H9 (cell line): ENCODE measurements around the gene PRELID2. TPM values are rescaled to one million over a fixed set of nuclear protein-coding genes. Genes with fewer than 3 reads are reported as not detected.

ENCODE experiments used
- DNase-seq: peaks from one replicate; pipeline ENCODE4 v3.0.0-alpha.2; 2017
- H2AFZ ChIP-seq: one replicate; pipeline ENCODE4 v1.6.1; 2013; ENCODE audit warnings: mild to moderate bottlenecking, low read length, control low read depth, moderate library complexity
- H2AK5ac ChIP-seq: 2 replicates; pipeline ENCODE4 v1.6.1; 2013; ENCODE audit warnings: low read length, control low read depth, mixed read lengths; ENCODE audit not compliant: insufficient read length
- H2BK120ac ChIP-seq: one replicate; pipeline ENCODE4 v1.6.1; 2013; ENCODE audit warnings: low read depth, mild to moderate bottlenecking, low read length, control low read depth, inconsistent platforms; ENCODE audit not compliant: poor library complexity, severe bottlenecking
- H2BK12ac ChIP-seq: 2 replicates; pipeline ENCODE4 v1.6.1; 2013; ENCODE audit warnings: low read length, control low read depth, mixed read lengths, low read depth; ENCODE audit not compliant: insufficient read length
- H2BK15ac ChIP-seq: 2 replicates; pipeline ENCODE4 v1.6.1; 2013; ENCODE audit warnings: low read depth, low read length, control low read depth
- H2BK20ac ChIP-seq: one replicate; pipeline ENCODE4 v1.6.1; 2013; ENCODE audit warnings: low read depth, mild to moderate bottlenecking, low read length, control low read depth, inconsistent platforms; ENCODE audit not compliant: poor library complexity, severe bottlenecking
- H2BK5ac ChIP-seq: 2 replicates; pipeline ENCODE4 v1.6.1; 2013; ENCODE audit warnings: low read length, control low read depth, mixed read lengths; ENCODE audit not compliant: insufficient read length
- H3K14ac ChIP-seq: 2 replicates; pipeline ENCODE4 v1.6.1; 2013; ENCODE audit warnings: low read length, control low read depth; ENCODE audit not compliant: insufficient read depth
- H3K18ac ChIP-seq: 2 replicates; pipeline ENCODE4 v1.6.1; 2013; ENCODE audit warnings: low read depth, mild to moderate bottlenecking, mixed read lengths, low read length, control low read depth; ENCODE audit not compliant: insufficient read length
- H3K23ac ChIP-seq: 2 replicates; pipeline ENCODE4 v1.6.1; 2013; ENCODE audit warnings: low read length, control low read depth, mixed read lengths, low read depth; ENCODE audit not compliant: insufficient read length
- H3K23me2 ChIP-seq: 2 replicates; pipeline ENCODE4 v1.6.1; 2013; ENCODE audit warnings: low read depth, mild to moderate bottlenecking, mixed read lengths, low read length, control low read depth; ENCODE audit not compliant: insufficient read length, poor library complexity, severe bottlenecking
- H3K27ac ChIP-seq: 2 replicates; pipeline ENCODE4 v1.5.1; 2013; ENCODE audit warnings: low read length, control low read depth, mixed read lengths, low read depth; ENCODE audit not compliant: insufficient read length
- H3K27me3 ChIP-seq: 2 replicates; pipeline ENCODE4 v1.6.1; 2013; ENCODE audit warnings: low read length, control low read depth, inconsistent platforms; ENCODE audit not compliant: insufficient read depth
- H3K4ac ChIP-seq: 2 replicates; pipeline ENCODE4 v1.6.1; 2013; ENCODE audit warnings: low read depth, mild to moderate bottlenecking, control low read depth, inconsistent platforms, low read length, moderate library complexity
- H3K4me1 ChIP-seq: 2 replicates; pipeline ENCODE4 v1.6.1; 2013; ENCODE audit warnings: low read length, control low read depth, inconsistent platforms; ENCODE audit not compliant: insufficient read depth
- H3K4me2 ChIP-seq: 2 replicates; pipeline ENCODE4 v1.6.1; 2013; ENCODE audit warnings: low read length, control low read depth, mixed read lengths; ENCODE audit not compliant: insufficient read length, insufficient read depth
- H3K56ac ChIP-seq: 2 replicates; pipeline ENCODE4 v1.6.1; 2013; ENCODE audit warnings: low read depth, mild to moderate bottlenecking, mixed read lengths, low read length, control low read depth; ENCODE audit not compliant: insufficient read length
- H3K79me1 ChIP-seq: 2 replicates; pipeline ENCODE4 v1.6.1; 2013; ENCODE audit warnings: low read depth, mild to moderate bottlenecking, moderate library complexity, low read length, control low read depth, inconsistent platforms; ENCODE audit not compliant: insufficient read depth, poor library complexity, severe bottlenecking
- H3K79me2 ChIP-seq: 2 replicates; pipeline ENCODE4 v1.6.1; 2013; ENCODE audit warnings: low read length, control low read depth, inconsistent platforms; ENCODE audit not compliant: insufficient read depth
- H3K9ac ChIP-seq: 2 replicates; pipeline ENCODE4 v1.6.1; 2013; ENCODE audit warnings: low read length, control low read depth, mixed read lengths; ENCODE audit not compliant: insufficient read length; ENCODE audit errors: extremely low read depth
- H3K9me3 ChIP-seq: one replicate; pipeline ENCODE4 v1.6.1; 2013; ENCODE audit warnings: low read depth, low read length, inconsistent platforms; ENCODE audit not compliant: control insufficient read depth
- H3T11ph ChIP-seq: one replicate; pipeline ENCODE4 v1.6.1; 2013; ENCODE audit warnings: mild to moderate bottlenecking, low read length, control low read depth, inconsistent platforms
- H4K20me1 ChIP-seq: one replicate; pipeline ENCODE4 v1.6.1; 2013; ENCODE audit not compliant: control insufficient read depth, insufficient read length, insufficient read depth
- H4K5ac ChIP-seq: 2 replicates; pipeline ENCODE4 v1.6.1; 2013; ENCODE audit warnings: low read depth, mild to moderate bottlenecking, mixed read lengths, low read length, control low read depth; ENCODE audit not compliant: insufficient read length
- H4K8ac ChIP-seq: replicated peaks from 2 replicates; pipeline ENCODE4 v1.6.1; 2013; ENCODE audit warnings: low read length, control low read depth, mixed read lengths, low read depth; ENCODE audit not compliant: insufficient read length
- H4K91ac ChIP-seq: 2 replicates; pipeline ENCODE4 v1.6.1; 2013; ENCODE audit warnings: low read depth, mild to moderate bottlenecking, moderate library complexity, mixed read lengths, low read length, control low read depth; ENCODE audit not compliant: insufficient read length
- H3K27ac Mint-ChIP-seq, 3 experiments: 2 replicates in 2 of 3; 3 replicates in 1 of 3; pipeline ENCODE4 v1.8.0; 2020 to 2021; ENCODE audit warnings: mixed read lengths in 3 of 3, mild to moderate bottlenecking in 1 of 3, moderate library complexity in 1 of 3
- H3K27me3 Mint-ChIP-seq: 2 replicates; pipeline ENCODE4 v1.8.0; 2021; ENCODE audit warnings: low read depth, mild to moderate bottlenecking, moderate library complexity, mixed read lengths
- H3K36me3 Mint-ChIP-seq, 3 experiments: 2 replicates in 2 of 3; 3 replicates in 1 of 3; pipeline ENCODE4 v1.8.0; 2020 to 2021; ENCODE audit warnings: low read depth in 3 of 3, mixed read lengths in 3 of 3; ENCODE audit not compliant: insufficient read depth in 1 of 3
- H3K4me1 Mint-ChIP-seq, 2 experiments: 2 replicates each; pipeline ENCODE4 v1.8.0; 2020; ENCODE audit warnings: mixed read lengths in 2 of 2
- H3K4me3 Mint-ChIP-seq, 2 experiments: 2 replicates in 1 of 2; 3 replicates in 1 of 2; pipeline ENCODE4 v1.8.0; 2020 to 2021; ENCODE audit warnings: mild to moderate bottlenecking in 2 of 2, mixed read lengths in 2 of 2, moderate library complexity in 1 of 2
- H3K9me3 Mint-ChIP-seq, 2 experiments: 2 replicates in 1 of 2; 3 replicates in 1 of 2; pipeline ENCODE4 v1.8.0; 2020; ENCODE audit warnings: mild to moderate bottlenecking in 2 of 2, mixed read lengths in 2 of 2, moderate library complexity in 1 of 2
- CTCF ChIP-seq: fragments of 200-600 bp; sonication (generic); conservative IDR thresholded peaks from 3 replicates; pipeline ENCODE4 v1.8.0; 2021; ENCODE audit warnings: antibody characterized with exemption, mild to moderate bottlenecking
- WGBS: extraction: QIAGEN DNeasy Blood & Tissue Kit; methylation state at CpG from one replicate; pipeline ENCODE4 v1.1.7; 2013; ENCODE audit warnings: missing lambda C conversion rate, low lambda C conversion rate, mixed read lengths; ENCODE audit not compliant: insufficient read length; ENCODE audit errors: extremely low coverage; 5-methylcytosine and 5-hydroxymethylcytosine counted together
- total RNA-seq: library from RNA; stranded (reverse); gene quantifications from 2 replicates; pipeline ENCODE4 v1.2.1, GENCODE V29; 2021

PRELID2 gene
- total RNA-seq, 1 experiment from 2014 or later = 13.2 TPM

GRCh38 chr5:145811834-145812625, 23.1 kb downstream of the PRELID2 start:
- H3K4me2 ChIP-seq = no peak overlapping the region
- H3K9me3 Mint-ChIP-seq = no peaks in the 10 kb centered on the region
- peaks cover 0 to 5% of the 10 kb centered on the region in 2 experiments; a peak in 1 of 4 replicates for H3K4me1 Mint-ChIP-seq
- no peak overlapping the region for H2BK5ac ChIP-seq
- no peak overlapping the region for H2BK120ac ChIP-seq
- H2BK20ac ChIP-seq = no peak overlapping the region
- H3K4ac ChIP-seq = no peak overlapping the region
- H3K9ac ChIP-seq = no peak overlapping the region
- no peaks in the 10 kb centered on the region for H3K23me2 ChIP-seq
- no peak overlapping the region for H3K27ac ChIP-seq
- no peak overlapping the region for H4K8ac ChIP-seq
- H2AK5ac ChIP-seq = no peak overlapping the region
- H3K79me2 ChIP-seq = no peaks in the 10 kb centered on the region
- H4K91ac ChIP-seq = no peak overlapping the region
- H4K5ac ChIP-seq = no peak overlapping the region
- H2BK12ac ChIP-seq = no peak overlapping the region
- TF ChIP-seq CTCF = peak; percentile 61
- no peak overlapping the region for H3K14ac ChIP-seq
- no peak for DNase-seq
- H3K27me3 ChIP-seq = no peaks in the 10 kb centered on the region
- H3K27me3 Mint-ChIP-seq = no peaks in the 10 kb centered on the region
- no peaks in the 10 kb centered on the region for H3K79me1 ChIP-seq
- H3T11ph ChIP-seq = no peak overlapping the region
- WGBS = no CpG with 5 or more reads among the region's 3 CpGs
- H3K36me3 Mint-ChIP-seq = no peaks in the 10 kb centered on the region
- no peaks in the 10 kb centered on the region for H3K9me3 ChIP-seq
- no peak overlapping the region for H2BK15ac ChIP-seq
- no peak overlapping the region for H3K27ac Mint-ChIP-seq
- H3K56ac ChIP-seq = no peak overlapping the region
- H3K23ac ChIP-seq = no peak overlapping the region
- no peaks in the 10 kb centered on the region for H4K20me1 ChIP-seq
- no peak overlapping the region for H3K18ac ChIP-seq
- no peak overlapping the region for H3K4me3 Mint-ChIP-seq
- H2AFZ ChIP-seq = no peak overlapping the region
- no peaks in the 10 kb centered on the region for H3K4me1 ChIP-seq
